KMS-11 (cell line): ENCODE measurements around the gene CCNI2.

Experiments
- H2AFZ ChIP-seq: fragments of 200-600 bp; sonication (generic); 2 replicates; pipeline ENCODE4 v1.6.1; 2016; ENCODE audit warnings: antibody characterized with exemption, mixed run types, low read depth
- H3K27ac ChIP-seq: fragments of 200-600 bp; sonication (generic); 2 replicates; pipeline ENCODE4 v1.6.1; 2016; ENCODE audit warnings: mild to moderate bottlenecking, mixed run types
- H3K27me3 ChIP-seq: fragments of 200-600 bp; sonication (generic); 2 replicates; pipeline ENCODE4 v1.6.1; 2017; ENCODE audit warnings: mild to moderate bottlenecking, low read depth, mixed run types, moderate library complexity; ENCODE audit not compliant: insufficient read depth
- H3K36me3 ChIP-seq: fragments of 200-600 bp; sonication (generic); 2 replicates; pipeline ENCODE4 v1.6.1; 2017; ENCODE audit warnings: mild to moderate bottlenecking, mixed run types; ENCODE audit not compliant: insufficient read depth
- H3K4me1 ChIP-seq: fragments of 200-600 bp; sonication (generic); 2 replicates; pipeline ENCODE4 v1.6.1; 2016; ENCODE audit warnings: mild to moderate bottlenecking, low read depth, mixed run types; ENCODE audit not compliant: poor library complexity, severe bottlenecking
- H3K4me2 ChIP-seq: fragments of 200-600 bp; sonication (generic); 2 replicates; pipeline ENCODE4 v1.7.0; 2016; ENCODE audit warnings: mild to moderate bottlenecking, mixed run types
- H3K4me3 ChIP-seq: fragments of 200-600 bp; sonication (generic); IDR thresholded peaks from 2 replicates; pipeline ENCODE4 v1.6.1; 2017; ENCODE audit warnings: low read depth, low read length, mixed read lengths; ENCODE audit not compliant: insufficient read depth
- H3K79me2 ChIP-seq: fragments of 200-600 bp; sonication (generic); 2 replicates; pipeline ENCODE4 v1.6.1; 2016; ENCODE audit warnings: low read depth, mixed run types; ENCODE audit not compliant: insufficient read depth
- H3K9ac ChIP-seq: fragments of 200-600 bp; sonication (generic); 2 replicates; pipeline ENCODE4 v1.6.1; 2016; ENCODE audit warnings: mild to moderate bottlenecking, mixed run types
- H4K20me1 ChIP-seq: fragments of 200-600 bp; sonication (generic); 2 replicates; pipeline ENCODE4 v1.6.1; 2016; ENCODE audit warnings: mild to moderate bottlenecking, mixed run types; ENCODE audit not compliant: insufficient read depth
- CTCF ChIP-seq: fragments of 200-600 bp; sonication (generic); conservative IDR thresholded peaks from 2 replicates; pipeline ENCODE4 v1.6.1; 2017; ENCODE audit warnings: low read depth, mild to moderate bottlenecking, antibody characterized with exemption, low read length, moderate library complexity, mixed read lengths

Gene CCNI2

GRCh38 chr5:132762246-132763000 is 15.2 kb downstream of the CCNI2 start:
- Histone ChIP-seq H3K4me3 (no peak overlapping the region), H3K27me3 (no peaks in the 10 kb centered on the region), H2AFZ (no peak overlapping the region), H4K20me1 (no peaks in the 10 kb centered on the region), H3K4me2 (no peak overlapping the region), H3K36me3 (no peaks in the 10 kb centered on the region), H3K27ac (no peak overlapping the region), H3K79me2 (no peaks in the 10 kb centered on the region), H3K9ac (no peak overlapping the region), H3K4me1 (no peaks in the 10 kb centered on the region)
- TF ChIP-seq CTCF, result no peak

- TF ChIP-seq CTCF, result no peak
- H3K27ac ChIP-seq, result no peak overlapping the region
- H3K4me3 ChIP-seq, result no peak overlapping the region
- H3K27me3 ChIP-seq, result no peaks in the 10 kb centered on the region
- no peaks in the 10 kb centered on the region for H4K20me1 ChIP-seq
- H3K36me3 ChIP-seq, result no peaks in the 10 kb centered on the region
- H2AFZ ChIP-seq, result no peak overlapping the region
- no peaks in the 10 kb centered on the region for H3K4me1 ChIP-seq
- no peak overlapping the region for H3K9ac ChIP-seq
- no peak overlapping the region for H3K4me2 ChIP-seq
- no peaks in the 10 kb centered on the region for H3K79me2 ChIP-seq
These were observed 16.2 kb downstream of the CCNI2 start for GRCh38 chr5:132763181-132764036.

GRCh38 chr5:132764051-132764450 is 16.8 kb downstream of the CCNI2 start:
- Histone ChIP-seq H3K27me3 (no peaks in the 10 kb centered on the region), H4K20me1 (no peaks in the 10 kb centered on the region), H2AFZ (no peak overlapping the region), H3K9ac (no peak overlapping the region), H3K4me1 (no peaks in the 10 kb centered on the region), H3K4me2 (no peak overlapping the region), H3K4me3 (no peak overlapping the region), H3K79me2 (no peaks in the 10 kb centered on the region), H3K36me3 (no peaks in the 10 kb centered on the region), H3K27ac (no peak overlapping the region)
- TF ChIP-seq CTCF, result no peak

- no peaks in the 10 kb centered on the region for H3K4me1 ChIP-seq
- H3K79me2 ChIP-seq, result no peaks in the 10 kb centered on the region
These were observed 17.5 kb downstream of the CCNI2 start for GRCh38 chr5:132764671-132765238.

More at GRCh38 chr5:132764671-132765238, 17.5 kb downstream of the CCNI2 start:
- H2AFZ ChIP-seq, result no peak overlapping the region
- TF ChIP-seq CTCF, result no peak
- no peaks in the 10 kb centered on the region for H3K27me3 ChIP-seq
- H4K20me1 ChIP-seq, result no peaks in the 10 kb centered on the region
- H3K4me3 ChIP-seq, result no peak overlapping the region
- H3K27ac ChIP-seq, result no peak overlapping the region
- no peaks in the 10 kb centered on the region for H3K36me3 ChIP-seq
- H3K9ac ChIP-seq, result no peak overlapping the region
- H3K4me2 ChIP-seq, result no peak overlapping the region
